Peyer's patch (tissue), 4 donors: ENCODE results near the gene ATP6V1G1.

Experiments
- POLR2A ChIP-seq, 2 donors: fragments of 450-650 bp; IDR thresholded peaks; one replicate each; pipeline ENCODE4 v1.5.1; 2017; ENCODE audit warnings: antibody characterized with exemption in 2 of 2, mild to moderate bottlenecking in 2 of 2, moderate library complexity in 2 of 2
- TF ChIP-seq, protein P1 (sequence below), 6 experiments: fragments of 450-650 bp in 4 of 6; fragments of 200-600 bp in 2 of 6; sonication (generic) in 1 of 6; IDR thresholded peaks; one replicate each; pipeline ENCODE4 v1.5.1; 2017 to 2019; ENCODE audit warnings: antibody characterized with exemption in 6 of 6, mild to moderate bottlenecking in 3 of 6, moderate library complexity in 1 of 6

DNA sequence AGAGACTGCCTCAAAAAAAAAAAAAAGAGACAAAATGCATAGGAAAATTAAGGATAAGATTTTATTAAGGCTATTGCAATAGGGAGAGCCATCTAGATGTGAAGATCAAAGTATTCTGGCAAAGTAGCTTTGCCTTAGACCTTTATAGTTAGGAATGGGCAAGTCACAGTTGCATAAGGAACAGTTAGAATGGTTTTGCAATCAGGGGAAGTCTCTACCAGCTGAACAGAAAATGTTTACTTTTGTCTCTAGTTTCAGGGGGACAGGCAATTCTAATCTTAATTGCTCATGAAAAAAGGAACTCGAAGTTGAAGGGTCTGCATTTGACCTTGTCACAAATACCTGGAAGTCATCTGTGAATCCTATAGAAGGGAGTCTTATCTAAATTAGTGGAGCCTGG lies 13.1 kb upstream of the ATP6V1G1 start:
- TF ChIP-seq POLR2A (IDR thresholded peaks at IDR 0.05): no peak
- TF ChIP-seq, protein P1, sequence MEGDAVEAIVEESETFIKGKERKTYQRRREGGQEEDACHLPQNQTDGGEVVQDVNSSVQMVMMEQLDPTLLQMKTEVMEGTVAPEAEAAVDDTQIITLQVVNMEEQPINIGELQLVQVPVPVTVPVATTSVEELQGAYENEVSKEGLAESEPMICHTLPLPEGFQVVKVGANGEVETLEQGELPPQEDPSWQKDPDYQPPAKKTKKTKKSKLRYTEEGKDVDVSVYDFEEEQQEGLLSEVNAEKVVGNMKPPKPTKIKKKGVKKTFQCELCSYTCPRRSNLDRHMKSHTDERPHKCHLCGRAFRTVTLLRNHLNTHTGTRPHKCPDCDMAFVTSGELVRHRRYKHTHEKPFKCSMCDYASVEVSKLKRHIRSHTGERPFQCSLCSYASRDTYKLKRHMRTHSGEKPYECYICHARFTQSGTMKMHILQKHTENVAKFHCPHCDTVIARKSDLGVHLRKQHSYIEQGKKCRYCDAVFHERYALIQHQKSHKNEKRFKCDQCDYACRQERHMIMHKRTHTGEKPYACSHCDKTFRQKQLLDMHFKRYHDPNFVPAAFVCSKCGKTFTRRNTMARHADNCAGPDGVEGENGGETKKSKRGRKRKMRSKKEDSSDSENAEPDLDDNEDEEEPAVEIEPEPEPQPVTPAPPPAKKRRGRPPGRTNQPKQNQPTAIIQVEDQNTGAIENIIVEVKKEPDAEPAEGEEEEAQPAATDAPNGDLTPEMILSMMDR (IDR thresholded peaks at IDR 0.05): no peak
